Stimulated activated CD8-positive, alpha-beta memory T cell treated with anti-CD3 and anti-CD28 coated beads, Interleukin-15, amount 100 ng/mL, for 48 hours (primary cell): ENCODE results near the gene C3orf18.
A peak's percentile ranks its signal among the peaks of the same experiment; 100 is the strongest.

Experiments
- DNase-seq, 2 donors: peaks; one replicate each; pipeline ENCODE4 v3.0.0-alpha.2; 2020; ENCODE audit warnings: low read depth in 2 of 2

C3orf18 gene

DNA sequence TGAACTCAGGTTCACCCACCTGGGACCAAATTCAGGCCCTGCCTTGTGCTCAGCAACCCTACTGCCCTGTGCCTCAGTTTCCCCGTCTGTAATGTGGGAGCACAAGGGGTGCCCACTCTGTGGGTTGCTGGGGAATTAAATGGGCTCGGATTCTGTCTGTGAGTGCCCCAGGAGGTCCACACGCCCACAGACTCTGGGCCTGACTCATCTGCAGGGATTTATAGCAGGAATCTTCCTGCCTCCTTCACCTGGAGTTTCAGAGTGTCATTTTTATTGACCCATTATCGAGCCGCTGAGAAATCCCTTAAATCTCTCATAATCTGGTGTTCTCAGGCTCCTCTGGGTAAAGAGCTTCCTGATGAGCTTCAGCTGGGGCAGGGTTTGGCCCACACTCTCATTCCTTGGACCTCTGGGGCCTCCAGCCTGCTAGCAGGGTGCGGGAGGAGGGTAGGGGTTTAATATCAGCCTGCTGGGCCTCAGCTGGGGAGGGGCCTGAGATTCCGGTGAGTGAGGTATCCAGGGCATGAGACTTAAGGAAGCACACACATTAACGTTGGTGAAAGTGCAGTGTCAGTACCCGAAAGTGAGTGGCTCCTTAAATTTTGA, 16.4 kb downstream of the C3orf18 start:
- no peak for DNase-seq

GRCh38 chr3:50550079-50550736, 17.3 kb downstream of the C3orf18 start:
- peak in 1 of 2 donors; percentile 32 for DNase-seq

DNA sequence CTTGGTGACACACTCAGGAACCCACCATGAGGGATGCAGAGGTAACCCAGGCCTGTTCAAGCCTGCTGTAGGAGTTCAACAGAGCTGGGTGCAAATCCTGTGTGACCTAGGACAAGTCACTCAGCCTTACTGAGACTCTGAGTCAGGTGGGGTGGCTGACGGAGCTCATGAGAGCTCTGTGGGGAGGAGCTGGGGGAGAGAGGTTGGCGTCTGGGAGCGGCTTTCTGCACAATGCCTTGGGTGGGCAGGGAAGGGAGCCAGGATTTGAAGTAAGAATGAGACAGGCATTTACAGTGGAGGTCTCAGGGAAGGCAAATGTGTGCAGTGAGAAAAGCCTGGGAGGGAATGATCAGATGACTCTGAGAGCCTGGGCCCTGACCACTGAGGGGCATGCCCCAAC, 18.3 kb downstream of the C3orf18 start:
- DNase-seq, result no peak

DNA sequence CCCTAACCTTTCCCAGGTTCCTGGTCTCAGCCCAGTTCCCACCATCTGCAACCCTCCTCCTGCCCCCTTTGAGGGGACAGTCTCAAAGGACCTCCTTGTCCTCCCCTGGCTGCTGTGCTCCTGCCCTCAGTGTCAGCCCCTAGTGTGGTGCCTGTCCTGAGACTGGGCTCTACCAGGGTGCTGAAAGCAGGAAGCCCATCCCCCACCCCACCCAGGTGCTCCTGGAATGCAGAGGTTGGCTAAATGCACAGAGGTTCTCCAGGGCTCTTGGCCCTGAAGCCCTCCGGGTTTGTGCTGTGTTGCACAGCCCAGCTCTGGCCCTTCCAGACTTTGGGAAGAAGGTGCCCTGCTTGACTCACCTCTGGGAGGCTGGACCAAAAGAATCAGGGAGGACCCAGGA, 21.8 kb downstream of the C3orf18 start:
- DNase-seq, result no peak

DNA sequence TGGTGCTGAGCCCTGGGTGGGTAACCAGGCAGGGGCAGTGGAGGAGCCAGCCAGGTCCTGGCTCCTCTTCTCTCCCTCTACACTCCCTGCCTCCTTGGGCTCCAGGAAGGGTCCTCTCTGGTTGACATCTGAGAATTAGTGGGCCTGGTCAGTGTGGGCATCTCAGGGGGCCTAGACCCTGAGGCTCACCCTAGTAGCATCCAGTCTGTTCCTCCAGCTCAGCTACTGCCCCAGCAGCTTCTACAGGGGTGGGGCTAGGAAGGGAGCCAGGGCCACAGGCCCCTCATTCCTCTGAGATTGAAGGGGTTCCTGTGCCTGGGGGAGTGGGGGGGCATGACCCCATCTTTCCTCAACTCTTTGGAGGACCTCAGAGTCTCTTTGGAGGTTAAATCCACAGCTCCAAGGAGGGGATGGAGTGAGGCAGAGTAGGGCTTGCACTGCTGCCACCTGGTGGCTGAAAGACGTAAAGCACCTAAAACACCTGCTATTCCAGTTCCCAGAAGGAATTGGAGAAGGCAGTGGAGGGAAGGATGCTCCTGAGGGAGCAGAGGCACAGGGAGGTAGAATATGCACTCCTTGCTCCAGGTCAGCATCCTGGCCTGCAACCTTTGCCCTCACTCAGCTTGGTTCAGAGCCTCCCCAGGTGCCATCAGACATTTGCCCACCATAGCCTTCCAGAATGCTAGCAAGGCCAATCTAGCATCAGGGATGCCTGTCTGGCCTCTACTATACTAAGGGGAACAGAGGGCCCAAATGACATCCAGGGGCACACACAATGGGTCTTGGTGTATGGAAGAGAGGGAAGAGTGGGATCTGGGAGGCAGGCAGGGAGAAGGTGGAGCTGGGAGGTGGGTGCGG, 25.1 kb downstream of the C3orf18 start:
- peak in 1 of 2 donors; percentile 30 for DNase-seq

DNA sequence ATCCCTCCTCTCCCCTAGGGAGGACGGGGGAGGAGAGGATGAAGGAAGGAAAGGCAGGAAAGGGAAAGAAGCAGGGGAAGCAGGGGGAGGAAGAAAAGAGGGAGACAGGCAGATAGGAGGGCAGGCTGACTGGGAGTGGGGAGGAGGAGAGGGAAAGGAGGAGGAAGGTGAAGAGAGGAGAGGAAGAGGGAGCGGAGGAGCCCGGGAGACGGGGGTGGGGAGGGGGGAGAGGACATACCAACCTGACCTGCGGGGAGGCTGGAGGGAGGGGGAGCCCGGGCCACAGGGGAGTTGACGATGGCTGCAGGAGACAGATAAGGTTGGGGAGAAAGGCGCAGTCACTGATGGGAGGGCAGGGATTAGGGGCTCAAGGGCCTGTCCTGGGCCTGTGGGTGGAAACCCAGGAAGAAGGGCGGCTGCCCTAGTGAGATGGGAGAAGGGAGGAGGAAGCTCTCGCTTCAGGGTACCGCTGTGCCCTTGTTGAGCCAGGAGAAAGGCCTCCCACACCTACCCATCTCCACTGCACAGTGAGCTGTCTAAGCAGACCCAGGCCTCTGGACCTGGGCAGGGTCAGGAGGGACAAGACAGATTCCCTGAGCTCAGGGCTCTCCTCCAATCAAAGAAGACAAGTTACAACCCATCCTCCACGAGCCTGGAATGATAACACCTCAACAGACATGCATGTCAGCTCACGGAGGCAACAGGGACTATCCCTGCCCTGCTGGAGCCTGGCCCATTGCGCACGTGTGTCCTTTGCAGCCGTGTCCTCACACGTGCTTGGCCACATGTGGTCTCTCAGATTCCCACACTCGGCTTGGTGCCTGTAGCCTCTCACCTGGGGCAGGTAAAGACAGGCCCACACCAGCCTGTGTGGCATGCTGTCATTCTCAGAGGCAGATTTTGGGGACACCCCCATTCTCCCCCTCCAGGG, 27.9 kb downstream of the C3orf18 start:
- no peak for DNase-seq

- no peak for DNase-seq
Measured at GRCh38 chr3:50537421-50538129, 30.0 kb downstream of the C3orf18 start.

GRCh38 chr3:50536471-50537180, 30.9 kb downstream of the C3orf18 start:
- DNase-seq, result no peak

DNA sequence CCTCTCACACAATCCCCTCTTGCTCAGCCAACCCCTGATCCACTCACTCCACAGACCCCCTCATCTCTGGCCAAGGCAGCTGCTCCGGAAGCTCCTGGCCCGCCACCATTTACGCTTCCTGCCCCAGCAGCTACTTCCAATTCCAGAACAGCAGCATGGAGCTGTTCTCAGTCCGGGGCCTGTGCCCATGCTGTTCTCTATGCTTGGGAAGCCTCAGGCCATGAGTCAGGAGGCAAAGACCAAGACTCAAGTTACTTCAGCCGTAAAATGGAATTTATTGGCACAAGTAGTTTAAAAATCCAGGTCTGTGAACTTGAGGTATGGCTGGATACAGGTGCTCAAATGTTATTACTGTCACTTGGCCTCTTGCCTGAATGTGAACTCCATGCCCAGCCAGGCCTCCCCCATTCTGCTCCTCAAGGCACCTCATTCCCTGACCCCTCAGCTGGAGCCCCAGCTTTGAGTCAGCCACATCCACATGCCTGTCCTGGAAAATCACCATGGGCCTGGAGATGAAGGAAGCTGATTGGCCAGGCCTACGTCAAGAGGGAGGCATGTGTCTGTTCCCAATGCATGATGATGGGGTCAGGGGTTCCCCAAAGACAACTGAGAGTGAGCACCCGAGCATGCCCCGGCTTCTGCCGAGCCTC, 32.7 kb downstream of the C3orf18 start:
- DNase-seq, result no peak

GRCh38 chr3:50533807-50534461, 33.6 kb downstream of the C3orf18 start:
- DNase-seq, result no peak

DNA sequence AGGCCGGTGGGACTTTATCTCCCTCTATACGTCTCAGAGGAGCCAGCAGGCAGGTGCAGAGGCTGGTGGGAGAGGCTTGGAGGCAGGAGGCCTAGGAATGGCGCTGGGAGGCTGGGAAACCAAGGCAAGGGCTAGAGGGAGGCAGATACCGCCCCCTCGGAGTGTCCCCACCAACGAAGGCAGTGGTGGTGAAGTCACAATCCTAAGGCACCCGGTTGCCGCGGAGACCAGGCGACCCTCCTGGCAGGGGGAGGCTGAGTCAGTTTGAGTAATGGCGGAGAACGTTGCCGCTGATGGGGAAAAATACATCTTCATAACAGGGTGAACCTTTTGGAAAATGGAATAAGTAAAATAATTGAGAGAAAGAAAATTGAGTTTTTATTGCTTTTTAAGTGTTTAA, 34.2 kb downstream of the C3orf18 start:
- DNase-seq, result no peak

DNA sequence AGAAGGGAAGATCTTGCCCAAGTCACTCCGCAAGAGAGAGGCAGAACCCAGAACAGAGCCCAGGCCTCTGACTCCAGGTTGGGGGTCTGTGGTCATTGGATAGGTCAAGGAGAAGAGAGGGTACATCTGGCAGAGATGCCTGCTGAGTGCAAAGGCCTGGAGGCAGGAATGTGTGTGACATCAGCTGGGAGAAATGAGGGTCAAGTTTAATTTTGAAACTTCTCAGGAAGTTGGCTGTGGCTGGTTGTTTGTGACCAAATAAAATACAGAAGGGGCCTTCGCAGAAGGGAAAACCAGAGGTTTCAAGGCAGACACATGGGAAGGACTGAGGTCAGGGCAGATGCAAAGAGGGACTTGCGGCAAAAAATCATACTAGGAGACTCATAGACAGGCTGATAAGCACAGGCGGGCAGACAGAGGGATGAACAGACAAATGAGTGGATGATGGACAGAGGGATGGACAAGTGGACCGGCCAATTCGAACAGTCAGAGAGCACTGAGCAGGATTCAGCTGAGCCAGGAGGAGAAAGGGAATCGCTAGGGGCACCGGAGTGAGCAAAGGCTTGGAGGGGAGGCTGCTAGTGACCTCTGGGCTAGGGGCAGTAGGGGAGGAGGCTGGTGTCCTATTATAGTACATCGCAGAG, 35.4 kb downstream of the C3orf18 start:
- no peak for DNase-seq

- DNase-seq, result no peak
Measured at GRCh38 chr3:50531201-50531600, 36.3 kb downstream of the C3orf18 start.

- DNase-seq, result no peak
Measured at GRCh38 chr3:50530001-50530970, 37.3 kb downstream of the C3orf18 start.

GRCh38 chr3:50525987-50526386, 41.6 kb downstream of the C3orf18 start:
- peak; percentile 61 to 70 for DNase-seq

DNA sequence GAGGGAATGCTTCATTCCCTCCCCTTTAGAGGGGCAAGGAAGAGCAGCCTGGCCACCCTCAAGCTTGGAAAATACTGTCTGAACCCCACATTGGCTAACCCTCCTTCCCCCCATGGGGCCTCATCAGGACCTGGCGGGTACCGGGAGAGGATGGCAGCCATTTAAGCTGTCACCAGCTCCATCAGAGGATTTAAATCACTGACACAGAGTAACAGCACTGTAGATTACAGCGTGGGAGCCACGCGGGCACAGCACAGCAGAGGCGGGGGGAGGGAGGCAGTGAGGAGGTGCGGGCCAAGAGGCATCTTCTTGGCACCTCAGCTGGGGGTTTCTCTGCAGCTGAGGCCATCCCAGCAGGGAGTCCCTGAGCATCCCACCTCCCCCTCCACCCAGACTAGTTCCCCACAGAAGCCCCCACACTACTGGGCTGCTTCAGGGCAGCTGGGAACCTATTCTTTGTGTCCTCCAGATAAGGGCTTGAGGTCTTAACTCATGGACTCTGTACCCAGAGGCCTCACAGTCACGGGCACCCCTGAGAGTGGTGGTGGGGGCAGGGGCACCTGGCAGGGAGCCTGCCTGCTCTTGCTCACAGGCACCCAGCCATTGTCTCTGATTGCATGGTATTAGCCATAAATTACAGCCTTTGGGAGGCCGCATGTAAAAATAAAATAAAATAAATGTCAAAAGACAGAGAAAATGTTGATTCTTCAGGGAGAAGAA, 42.2 kb downstream of the C3orf18 start:
- DNase-seq, result no peak

GRCh38 chr3:50524746-50525145, 42.8 kb downstream of the C3orf18 start:
- no peak for DNase-seq
